ENCODE measurements around the gene AIRE.
"Not testable (repeated sequence)": the region's sequence is repeated elsewhere in the genome, so short reads cannot be mapped to it uniquely, and the experiment has no call there.

The AIRE gene

GRCh38 chr21:44272284-44272858, 13.3 kb upstream of the AIRE start:
- in situ Hi-C loops (cut with MboI; ENCODE audit: low pct_unique_long_range_greater_than_20kb, low sequenced_read_pairs, unreplicated experiment): no loop called here
- DNase-seq (ENCODE audit: low spot score): no peak
- TF ChIP-seq CTCF (IDR thresholded peaks at IDR 0.05; ENCODE audit: extremely low read depth, insufficient read depth, missing control alignments): no peak

GRCh38 chr21:44273046-44273445, 12.6 kb upstream of the AIRE start:
- in situ Hi-C loops (cut with MboI; ENCODE audit: low pct_unique_long_range_greater_than_20kb, low sequenced_read_pairs, unreplicated experiment): no loop called here
- no peak for TF ChIP-seq CTCF (IDR thresholded peaks at IDR 0.05; ENCODE audit: extremely low read depth, insufficient read depth, missing control alignments)
- no peak for DNase-seq (ENCODE audit: low spot score)

GRCh38 chr21:44275041-44275440, 10.6 kb upstream of the AIRE start:
- in situ Hi-C loops (cut with MboI; ENCODE audit: low pct_unique_long_range_greater_than_20kb, low sequenced_read_pairs, unreplicated experiment): loop anchor here (25.0 kb wide), 1 partner anchor 188 kb away; no protein-coding TSS in a partner anchor
- TF ChIP-seq CTCF (IDR thresholded peaks at IDR 0.05; ENCODE audit: extremely low read depth, insufficient read depth, missing control alignments): no peak
- DNase-seq (ENCODE audit: low spot score): no peak

- DNase-seq (ENCODE audit: low spot score): no peak
- TF ChIP-seq CTCF (IDR thresholded peaks at IDR 0.05; ENCODE audit: extremely low read depth, insufficient read depth, missing control alignments): no peak
- in situ Hi-C loops (cut with MboI; ENCODE audit: low pct_unique_long_range_greater_than_20kb, low sequenced_read_pairs, unreplicated experiment): loop anchor here (25.0 kb wide), 1 partner anchor 192 kb away; no protein-coding TSS in a partner anchor
These were observed 6.1 kb upstream of the AIRE start for GRCh38 chr21:44279354-44280260.

- TF ChIP-seq CTCF (IDR thresholded peaks at IDR 0.05; ENCODE audit: extremely low read depth, insufficient read depth, missing control alignments): no peak
- DNase-seq (ENCODE audit: low spot score): no peak
- in situ Hi-C loops (cut with MboI; ENCODE audit: low pct_unique_long_range_greater_than_20kb, low sequenced_read_pairs, unreplicated experiment): loop anchor here (25.0 kb wide), 1 partner anchor 194 kb away; no protein-coding TSS in a partner anchor
These were observed 3.9 kb upstream of the AIRE start for GRCh38 chr21:44281801-44282200.

- DNase-seq (ENCODE audit: low spot score): no peak
- in situ Hi-C loops (cut with MboI; ENCODE audit: low pct_unique_long_range_greater_than_20kb, low sequenced_read_pairs, unreplicated experiment): loop anchor here (25.0 kb wide), 1 partner anchor 195 kb away; no protein-coding TSS in a partner anchor
- no peak for TF ChIP-seq CTCF (IDR thresholded peaks at IDR 0.05; ENCODE audit: extremely low read depth, insufficient read depth, missing control alignments)
These were observed 3.3 kb upstream of the AIRE start for GRCh38 chr21:44282370-44282769.

GRCh38 chr21:44283211-44283785, 2.4 kb upstream of the AIRE start:
- in situ Hi-C loops (cut with MboI; ENCODE audit: low pct_unique_long_range_greater_than_20kb, low sequenced_read_pairs, unreplicated experiment): loop anchor here (25.0 kb wide), 1 partner anchor 196 kb away; no protein-coding TSS in a partner anchor
- not testable (repeated sequence) for DNase-seq (ENCODE audit: low spot score)

All from GM13977 (cell line).